ENCODE results near the gene EFNA2.

Gene EFNA2

DNA sequence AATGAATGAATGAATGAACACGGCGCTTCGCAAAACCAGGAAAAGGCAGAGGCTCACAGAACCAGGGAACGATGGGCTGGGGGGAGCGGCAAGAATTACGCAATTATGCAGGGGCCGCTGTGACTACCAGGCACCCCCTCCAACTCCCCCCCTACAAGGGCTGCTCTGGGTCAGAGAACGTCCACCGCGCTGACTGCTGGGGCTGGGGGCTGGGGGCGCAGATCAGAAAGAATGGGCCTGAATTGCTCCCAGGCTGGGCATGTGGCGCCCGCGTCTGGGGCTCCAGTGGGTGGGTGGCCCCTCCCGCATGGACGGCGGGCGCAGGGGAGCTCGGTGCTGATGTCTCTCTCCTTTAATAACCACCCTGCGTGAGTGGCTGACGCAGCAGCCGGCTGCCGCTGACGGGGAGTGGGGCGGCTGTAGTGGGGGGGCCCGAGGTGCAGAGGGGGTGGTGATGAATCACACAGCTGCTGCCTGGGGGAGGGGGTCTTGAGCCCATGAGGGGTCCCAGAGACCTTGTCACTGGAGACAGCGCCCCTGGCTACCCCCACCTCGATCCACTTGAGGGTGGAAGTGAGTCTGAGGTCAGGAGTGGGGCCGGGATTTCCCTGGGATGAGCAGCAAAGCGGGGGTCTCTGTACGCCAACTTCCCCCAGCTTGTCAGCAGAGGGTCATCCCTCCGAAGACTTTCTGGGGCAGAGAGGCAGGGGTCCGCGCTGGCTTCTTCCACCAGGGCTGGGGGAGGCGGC lies 18.0 kb upstream of the EFNA2 start:
- no peak for DNase-seq (ENCODE audit: low read depth)
- TF ChIP-seq, protein P1, sequence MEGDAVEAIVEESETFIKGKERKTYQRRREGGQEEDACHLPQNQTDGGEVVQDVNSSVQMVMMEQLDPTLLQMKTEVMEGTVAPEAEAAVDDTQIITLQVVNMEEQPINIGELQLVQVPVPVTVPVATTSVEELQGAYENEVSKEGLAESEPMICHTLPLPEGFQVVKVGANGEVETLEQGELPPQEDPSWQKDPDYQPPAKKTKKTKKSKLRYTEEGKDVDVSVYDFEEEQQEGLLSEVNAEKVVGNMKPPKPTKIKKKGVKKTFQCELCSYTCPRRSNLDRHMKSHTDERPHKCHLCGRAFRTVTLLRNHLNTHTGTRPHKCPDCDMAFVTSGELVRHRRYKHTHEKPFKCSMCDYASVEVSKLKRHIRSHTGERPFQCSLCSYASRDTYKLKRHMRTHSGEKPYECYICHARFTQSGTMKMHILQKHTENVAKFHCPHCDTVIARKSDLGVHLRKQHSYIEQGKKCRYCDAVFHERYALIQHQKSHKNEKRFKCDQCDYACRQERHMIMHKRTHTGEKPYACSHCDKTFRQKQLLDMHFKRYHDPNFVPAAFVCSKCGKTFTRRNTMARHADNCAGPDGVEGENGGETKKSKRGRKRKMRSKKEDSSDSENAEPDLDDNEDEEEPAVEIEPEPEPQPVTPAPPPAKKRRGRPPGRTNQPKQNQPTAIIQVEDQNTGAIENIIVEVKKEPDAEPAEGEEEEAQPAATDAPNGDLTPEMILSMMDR (conservative IDR thresholded peaks at IDR 0.05; ENCODE audit: low read depth, low read length), result no peak
- peak overlapping the region; percentile 44 for H3K4me3 ChIP-seq (ENCODE audit: low read length)

DNA sequence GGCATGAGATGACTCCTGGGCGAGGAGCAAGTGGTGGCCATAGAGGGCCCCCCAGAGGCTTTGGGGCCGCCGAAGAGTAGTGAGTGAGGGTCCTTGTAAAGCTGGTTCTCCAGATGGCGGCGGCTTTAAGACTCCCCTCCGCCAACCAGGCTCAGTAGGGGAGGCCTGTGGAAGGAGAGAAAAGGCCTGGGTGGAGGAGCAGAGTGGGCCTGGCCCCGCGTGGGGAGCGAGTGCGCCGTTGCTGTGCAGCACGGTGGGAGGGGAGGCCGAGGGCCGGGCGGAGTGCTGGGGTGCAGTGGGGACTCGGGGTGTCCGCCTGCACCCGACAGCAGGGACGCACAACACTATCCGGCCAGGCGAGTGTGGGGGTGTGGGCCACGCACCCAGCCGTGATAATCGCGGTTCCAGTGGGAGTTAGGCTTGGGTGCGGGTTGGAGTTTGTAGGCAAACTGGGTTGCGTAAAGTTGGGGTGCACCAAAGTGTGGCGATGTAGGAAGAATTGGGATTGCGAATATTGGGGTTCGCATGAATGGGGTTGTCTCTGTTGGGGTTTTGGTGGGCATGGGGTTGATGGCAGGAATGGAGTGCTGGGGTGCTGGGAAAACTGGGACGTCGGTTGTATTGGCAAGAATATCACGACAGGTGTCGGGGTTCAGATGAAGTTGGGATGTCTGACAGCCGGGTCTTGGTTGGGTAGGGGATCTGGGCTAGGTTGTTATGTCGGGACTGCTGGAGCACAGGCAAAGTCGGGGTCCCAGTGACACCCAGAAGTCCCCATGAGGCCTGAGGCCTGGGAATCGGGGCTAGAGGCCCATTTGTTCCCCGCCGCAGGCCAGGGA lies 17.2 kb upstream of the EFNA2 start:
- TF ChIP-seq, protein P1 (conservative IDR thresholded peaks at IDR 0.05; ENCODE audit: low read depth, low read length), result no peak
- no peak overlapping the region for H3K4me3 ChIP-seq (ENCODE audit: low read length)
- no peak for DNase-seq (ENCODE audit: low read depth)

DNA sequence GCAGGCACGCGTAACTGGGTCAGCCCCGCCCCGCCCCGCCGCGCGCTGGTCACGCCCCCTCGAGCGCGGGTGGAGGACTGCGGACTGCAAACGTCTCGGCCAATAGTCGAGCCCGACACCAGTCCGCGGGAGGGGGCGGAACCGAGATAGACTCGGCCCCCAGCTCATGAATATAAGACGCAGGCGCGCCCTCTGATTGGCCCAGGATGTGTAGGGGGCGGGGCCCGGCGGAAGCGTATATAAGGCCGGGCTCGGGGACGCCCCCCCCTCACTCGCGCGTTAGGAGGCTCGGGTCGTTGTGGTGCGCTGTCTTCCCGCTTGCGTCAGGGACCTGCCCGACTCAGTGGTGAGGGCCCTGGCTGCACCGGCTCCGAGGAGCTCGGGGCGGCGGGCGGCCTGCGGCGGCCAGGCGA lies 16.6 kb upstream of the EFNA2 start, which contains the start of gene CIRBP:
Gene CIRBP, plus strand, starts transcription at position 268 of the 413 bp plus-strand sequence. CDS start 1,602 bp downstream, outside the sequence.
- H3K4me3 ChIP-seq (ENCODE audit: low read length), result peak within 1 kb of the TSS; percentile 69
- peak; percentile 95 for DNase-seq (ENCODE audit: low read depth)
- TF ChIP-seq, protein P1 (conservative IDR thresholded peaks at IDR 0.05; ENCODE audit: low read depth, low read length), result no peak

DNA sequence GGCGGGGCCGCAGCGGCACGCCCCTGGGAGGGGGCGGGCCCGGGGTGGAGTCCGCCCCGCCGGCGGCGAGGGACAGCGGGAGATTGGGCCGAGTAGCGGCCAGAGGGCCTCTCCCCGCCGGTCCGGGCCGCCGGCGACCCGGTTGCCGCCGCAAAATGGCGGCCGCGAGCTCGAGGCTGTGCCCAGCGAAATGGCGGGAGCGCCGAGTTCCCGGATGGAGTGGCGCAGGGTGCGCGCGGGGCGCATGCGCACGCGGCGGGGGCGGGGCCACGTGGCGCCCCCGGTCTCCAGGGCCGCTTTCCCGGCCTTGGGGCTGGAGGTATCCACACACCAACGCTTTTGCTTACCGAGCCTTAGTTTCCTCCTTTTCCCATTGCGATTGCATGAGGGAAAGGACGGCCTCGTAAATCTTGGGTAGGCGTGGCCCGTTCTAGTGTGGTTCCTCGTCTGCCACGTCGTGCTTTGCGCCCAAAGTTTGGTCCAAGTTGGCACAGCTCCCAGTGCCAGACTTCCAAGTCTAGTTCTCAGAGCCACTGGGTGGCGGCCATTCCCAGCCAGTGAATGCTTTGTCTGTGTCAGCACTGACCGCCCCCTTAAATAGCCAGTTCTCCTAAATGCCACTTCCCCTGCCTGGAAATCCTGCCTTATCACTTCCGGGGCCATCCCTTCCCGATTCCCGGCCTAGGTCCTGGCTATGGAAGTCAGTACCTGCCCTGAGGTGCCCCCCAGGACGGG lies 16.0 kb upstream of the EFNA2 start:
- no peak for DNase-seq (ENCODE audit: low read depth)
- TF ChIP-seq, protein P1 (conservative IDR thresholded peaks at IDR 0.05; ENCODE audit: low read depth, low read length), result peak; percentile 16
- peak overlapping the region; percentile 69 for H3K4me3 ChIP-seq (ENCODE audit: low read length)

DNA sequence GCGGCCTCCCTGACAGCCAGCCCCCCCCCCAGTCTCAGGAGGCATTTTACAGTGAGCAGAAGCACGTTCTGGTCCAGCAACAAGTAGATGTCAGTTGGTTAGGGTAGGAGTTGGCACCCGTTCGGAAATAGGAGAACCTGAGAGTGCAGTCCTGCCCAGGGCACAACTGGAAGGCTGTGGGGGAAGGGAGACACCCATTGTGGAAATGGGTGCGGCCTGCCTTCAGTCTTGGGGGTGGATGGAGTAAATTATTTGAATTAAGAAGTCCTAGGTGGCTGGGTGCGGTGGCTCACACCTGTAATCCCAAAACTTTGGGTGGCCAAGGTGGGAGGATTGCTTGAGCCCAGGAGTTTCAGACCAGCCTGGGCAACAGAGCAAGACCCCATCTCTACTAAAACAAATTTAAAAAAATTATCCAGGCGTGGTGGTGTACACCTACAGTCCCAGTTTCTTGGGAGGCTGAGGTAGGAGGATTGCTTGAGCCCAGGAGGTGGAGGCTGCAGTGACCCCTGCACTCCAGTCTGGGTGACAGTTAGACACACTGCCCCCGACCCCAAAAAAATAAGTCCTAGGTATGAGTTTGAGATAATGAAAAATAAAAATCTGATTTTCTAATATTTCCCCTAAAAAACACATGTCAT lies 15.3 kb upstream of the EFNA2 start:
- DNase-seq (ENCODE audit: low read depth), result no peak
- TF ChIP-seq, protein P1 (conservative IDR thresholded peaks at IDR 0.05; ENCODE audit: low read depth, low read length), result no peak
- H3K4me3 ChIP-seq (ENCODE audit: low read length), result peak overlapping the region; percentile 69

DNA sequence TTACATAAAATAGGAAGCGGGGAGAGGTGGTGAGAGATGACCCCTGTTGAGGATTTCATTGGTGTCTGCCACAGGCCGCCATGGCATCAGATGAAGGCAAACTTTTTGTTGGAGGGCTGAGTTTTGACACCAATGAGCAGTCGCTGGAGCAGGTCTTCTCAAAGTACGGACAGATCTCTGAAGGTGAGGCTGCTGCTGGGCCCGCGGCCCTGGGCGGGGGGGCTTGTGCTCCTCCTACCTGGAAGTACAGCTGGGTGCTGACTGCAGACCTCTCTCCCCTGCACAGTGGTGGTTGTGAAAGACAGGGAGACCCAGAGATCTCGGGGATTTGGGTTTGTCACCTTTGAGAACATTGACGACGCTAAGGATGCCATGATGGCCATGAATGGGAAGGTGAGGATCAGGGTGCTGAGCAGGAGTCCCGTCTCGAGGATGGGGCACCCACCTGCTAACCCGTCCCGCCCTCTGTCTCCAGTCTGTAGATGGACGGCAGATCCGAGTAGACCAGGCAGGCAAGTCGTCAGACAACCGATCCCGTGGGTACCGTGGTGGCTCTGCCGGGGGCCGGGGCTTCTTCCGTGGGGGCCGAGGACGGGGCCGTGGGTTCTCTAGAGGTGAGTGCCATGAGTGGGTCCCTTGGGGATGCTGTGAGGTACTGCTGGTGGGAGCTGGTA lies 14.7 kb upstream of the EFNA2 start:
- peak overlapping the region; percentile 69 for H3K4me3 ChIP-seq (ENCODE audit: low read length)
- DNase-seq (ENCODE audit: low read depth), result no peak
- TF ChIP-seq, protein P1 (conservative IDR thresholded peaks at IDR 0.05; ENCODE audit: low read depth, low read length), result no peak

Data from retinal pigment epithelial cell (primary cell).